K562 (cell line): Measurements from ENCODE around the gene TTC22. TPM values are rescaled to one million over a fixed set of nuclear protein-coding genes. Genes with fewer than 3 reads are reported as not detected.

ENCODE experiments used
- ATAC-seq: fragments of 200-7000 bp; cut with Tn5 transposase; 3 replicates; pipeline ENCODE4 v1.9.1; 2020; ENCODE audit warnings: moderate library complexity
- BruUV-seq: library from RNA; stranded (reverse); fragments of 400-500 nt; replicated peaks from 2 replicates; lab custom pipeline; 2021; lab: Mats Ljungman, UMichigan
- CTCF ChIA-PET: fragments of 300-600 bp; formaldehyde crosslinking; extraction: SDS; loops from one replicate; lab custom pipeline; 2021; ENCODE audit warnings: low intra/inter-chr PET ratio; lab: Yijun Ruan, JAX
- POLR2A ChIA-PET: fragments of 300-600, 350-650 bp; sonication (Branson Sonifier 250); formaldehyde crosslinking; extraction: SDS; loops from one replicate; lab custom pipeline; 2021; ENCODE audit warnings: antibody characterized with exemption, inconsistent platforms; lab: Yijun Ruan, JAX
- DNase-seq, 4 experiments: peaks; one replicate each; pipeline versions ENCODE4 v3.0.0 to v3.0.0-alpha.2; 2011 to 2018; ENCODE audit warnings: low spot score in 3 of 4, mixed read lengths in 3 of 4; ENCODE audit errors: extremely low read depth in 1 of 4
- FAIRE-seq: peaks from 2 replicates; lab custom pipeline; 2011; peaks lifted over from hg19 to GRCh38; lab: Jason Lieb, UNC
- H2AFZ ChIP-seq: 2 replicates; pipeline ENCODE4 v1.6.0; 2011; ENCODE audit warnings: low read depth, low read length, control low read depth, inconsistent platforms
- H3K27ac ChIP-seq: fragments of 200-600 bp; 3 replicates; pipeline ENCODE4 v1.8.0; 2011; ENCODE audit warnings: low read depth, mild to moderate bottlenecking, control low read depth, inconsistent platforms, low read length, moderate library complexity, mixed read lengths; ENCODE audit errors: extremely low read depth
- H3K27me3 ChIP-seq, 2 experiments: fragments of 300-600 bp in 1 of 2; 2 replicates in 1 of 2; 3 replicates in 1 of 2; pipeline versions ENCODE4 v1.6.0 to v1.8.0; 2011; ENCODE audit warnings: inconsistent platforms in 2 of 2, low read length in 2 of 2, mild to moderate bottlenecking in 1 of 2, mixed read lengths in 1 of 2, moderate library complexity in 1 of 2; ENCODE audit not compliant: control insufficient read depth in 2 of 2, insufficient read depth in 2 of 2
- H3K36me3 ChIP-seq: fragments of 300-600 bp; 3 replicates; pipeline ENCODE4 v1.8.0; 2011; ENCODE audit warnings: mild to moderate bottlenecking, low read length, inconsistent platforms; ENCODE audit not compliant: control insufficient read depth, insufficient read depth
- H3K4me1 ChIP-seq, 2 experiments: fragments of 200-600 bp in 1 of 2; replicated peaks in 1 of 2; 2 replicates in 1 of 2; 3 replicates in 1 of 2; pipeline versions ENCODE4 v1.5.1 to v1.8.0; 2011; ENCODE audit warnings: inconsistent platforms in 2 of 2, low read length in 2 of 2, mild to moderate bottlenecking in 1 of 2, mixed read lengths in 1 of 2, moderate library complexity in 1 of 2; ENCODE audit not compliant: control insufficient read depth in 2 of 2, insufficient read depth in 2 of 2
- H3K4me2 ChIP-seq: 2 replicates; pipeline ENCODE4 v1.6.1; 2011; ENCODE audit warnings: low read length, control low read depth, inconsistent platforms, mixed read lengths; ENCODE audit not compliant: insufficient read depth
- H3K4me3 ChIP-seq: fragments of 200-600 bp; sonication (generic), shearing (Covaris generic); 2 replicates; pipeline ENCODE4 v1.5.1; 2016; ENCODE audit warnings: control low read depth, inconsistent platforms
- H3K79me2 ChIP-seq: fragments of 200-600 bp; 3 replicates; pipeline ENCODE4 v1.8.0; 2011; ENCODE audit warnings: low read length, inconsistent platforms; ENCODE audit not compliant: control insufficient read depth, insufficient read depth
- H3K9ac ChIP-seq, 2 experiments: 2 replicates each; pipeline versions ENCODE4 v1.6.0 to v1.6.1; 2011; ENCODE audit warnings: low read depth in 2 of 2, low read length in 2 of 2, control low read depth in 1 of 2, inconsistent platforms in 1 of 2, mild to moderate bottlenecking in 1 of 2, mixed read lengths in 1 of 2; ENCODE audit not compliant: insufficient read depth in 1 of 2
- H3K9me1 ChIP-seq: one replicate; pipeline ENCODE4 v1.6.0; 2011; ENCODE audit warnings: inconsistent platforms, mild to moderate bottlenecking, low read length, moderate library complexity; ENCODE audit not compliant: control insufficient read depth, insufficient read depth
- H3K9me3 ChIP-seq: replicated peaks from 2 replicates; pipeline ENCODE4 v1.5.1; 2011; ENCODE audit warnings: low read depth, low read length, inconsistent platforms; ENCODE audit not compliant: control insufficient read depth, insufficient read depth
- H4K20me1 ChIP-seq: replicated peaks from 2 replicates; pipeline ENCODE4 v1.6.1; 2011; ENCODE audit warnings: low read length, inconsistent platforms, mixed read lengths; ENCODE audit not compliant: control insufficient read depth, insufficient read depth
- CC2D1A ChIP-seq: fragments of 450-650 bp; IDR thresholded peaks from 2 replicates; pipeline ENCODE4 v1.6.1; 2017; ENCODE audit warnings: mild to moderate bottlenecking
- CREM ChIP-seq: IDR thresholded peaks from 2 replicates; pipeline ENCODE4 v1.6.1; 2014; ENCODE audit warnings: antibody characterized with exemption, low read depth
- ETS1 ChIP-seq: conservative IDR thresholded peaks from 2 replicates; pipeline ENCODE4 v1.6.1; 2011; ENCODE audit warnings: low read depth, mild to moderate bottlenecking, low read length; ENCODE audit not compliant: control insufficient read depth
- NCOA2 ChIP-seq, 2 experiments: fragments of 450-650 bp; IDR thresholded peaks; 2 replicates each; pipeline ENCODE4 v1.6.1; 2018; ENCODE audit warnings: mild to moderate bottlenecking in 2 of 2, moderate library complexity in 1 of 2; ENCODE audit not compliant: partially characterized antibody in 2 of 2
- NR2C2 ChIP-seq, 2 experiments: fragments of 200-800 bp in 1 of 2; sonication (Bioruptor generic) in 1 of 2; sonication (generic) in 1 of 2; formaldehyde crosslinking in 1 of 2; IDR thresholded peaks; 2 replicates each; pipeline versions ENCODE4 v1.6.1 to v1.8.0; 2016 to 2022; ENCODE audit warnings: mild to moderate bottlenecking in 1 of 2, missing compliant biosample characterization in 1 of 2, missing genetic modification characterization in 1 of 2, missing genetic modification reagents in 1 of 2
- TAF15 ChIP-seq: fragments of 200-400 bp; formaldehyde crosslinking; IDR thresholded peaks from 2 replicates; pipeline ENCODE4 v1.6.1; 2017; ENCODE audit warnings: mild to moderate bottlenecking, low read depth, low read length, moderate library complexity
- THRA ChIP-seq: fragments of 450-650 bp; IDR thresholded peaks from 2 replicates; pipeline ENCODE4 v1.6.1; 2017; ENCODE audit warnings: mild to moderate bottlenecking, moderate library complexity
- ZNF3 ChIP-seq: fragments of 250-450 bp; sonication (Bioruptor Pico); IDR thresholded peaks from 2 replicates; pipeline ENCODE4 v1.5.0; 2021; ENCODE audit warnings: mild to moderate bottlenecking, moderate library complexity
- ZNF311 ChIP-seq: fragments of 250-450 bp; sonication (Bioruptor Pico); IDR thresholded peaks from 2 replicates; pipeline ENCODE4 v1.4.0; 2020; ENCODE audit warnings: mild to moderate bottlenecking, moderate library complexity
- WGBS: fragments of 100-300 bp; shearing (Covaris generic); methylation state at CpG from one replicate; pipeline ENCODE4 v1.1.6; 2016; ENCODE audit warnings: low coverage, mixed read lengths; ENCODE audit not compliant: insufficient coverage; ENCODE audit errors: missing lambda C conversion rate; 5-methylcytosine and 5-hydroxymethylcytosine counted together
- in situ Hi-C: fragments of 300-500 bp; cut with MboI; formaldehyde crosslinking; loops from 4 replicates; pipeline ENCODE4 v1.15.0; 2018; ENCODE audit warnings: inconsistent platforms, mixed read lengths
- intact Hi-C: fragments of 100-400 bp; cut with micrococcal nuclease; formaldehyde crosslinking; loops from 2 replicates; pipeline ENCODE4 v1.14.2; 2022
- polyA plus RNA-seq, 8 experiments: library from polyadenylated mRNA; depleted of rRNA in 4 of 8; stranded (reverse) in 5 of 8; unstranded in 3 of 8; fragments of >200 nt; fragmentation: Nextera tagmentation in 2 of 8; fragmentation: Illumina TruSeq in 1 of 8; extraction: Ambion mirVana in 2 of 8; extraction: Trizol in 1 of 8; gene quantifications; 2 replicates each; pipeline versions ENCODE4 v1.2.1 to v1.2.3, GENCODE V29; 2011 to 2014; ENCODE audit warnings: inconsistent platforms in 1 of 8, missing spikeins in 1 of 8
- total RNA-seq, 7 experiments: library from RNA; depleted of rRNA in 6 of 7; stranded (reverse); fragments of >200 nt in 6 of 7; fragmentation: Illumina TruSeq in 2 of 7; extraction: Trizol in 2 of 7; gene quantifications; 2 replicates each; pipeline versions ENCODE4 v1.2.1 to v1.2.3, GENCODE V29; 2011 to 2021; ENCODE audit warnings: low replicate concordance in 1 of 7
- TF ChIP-seq, protein P1 (sequence below): sonication (generic); formaldehyde crosslinking; IDR thresholded peaks from 2 replicates; pipeline ENCODE4 v1.5.0; 2020; ENCODE audit warnings: missing genetic modification reagents

The TTC22 gene
- total and polyA plus RNA-seq, 9 of the 15 experiments (the other 6 are each of a cell fraction or from before 2014, with no cell fraction given) = 0.07 TPM; not detected in 8

GRCh38 chr1:54845772-54846171, 44.6 kb upstream of the TTC22 start:
- FAIRE-seq = no peak
- Histone ChIP-seq H3K9me3 (no peaks in the 10 kb centered on the region), H3K9ac (no peak overlapping the region), H3K4me3 (no peak overlapping the region), H3K4me1 (no peaks in the 10 kb centered on the region), H2AFZ (no peak overlapping the region), H3K27ac (no peak overlapping the region), H3K36me3 (peaks cover 30% of the 10 kb centered on the region; the same call in 2 of the 3 replicates), H3K4me2 (no peak overlapping the region), H3K27me3 (no peaks in the 10 kb centered on the region), H3K79me2 (no peaks in the 10 kb centered on the region), H4K20me1 (peaks cover 16% of the 10 kb centered on the region; the same call in 1 of the 2 replicates), H3K9me1 (peaks cover 3% of the 10 kb centered on the region)
- TF ChIP-seq NCOA2 (IDR thresholded peaks at IDR 0.05; ENCODE audit: partially characterized antibody in 2 of 2) = no peak
- TF ChIP-seq ZNF311 (CRISPR knock-in tag) = no peak
- TF ChIP-seq, protein P1, sequence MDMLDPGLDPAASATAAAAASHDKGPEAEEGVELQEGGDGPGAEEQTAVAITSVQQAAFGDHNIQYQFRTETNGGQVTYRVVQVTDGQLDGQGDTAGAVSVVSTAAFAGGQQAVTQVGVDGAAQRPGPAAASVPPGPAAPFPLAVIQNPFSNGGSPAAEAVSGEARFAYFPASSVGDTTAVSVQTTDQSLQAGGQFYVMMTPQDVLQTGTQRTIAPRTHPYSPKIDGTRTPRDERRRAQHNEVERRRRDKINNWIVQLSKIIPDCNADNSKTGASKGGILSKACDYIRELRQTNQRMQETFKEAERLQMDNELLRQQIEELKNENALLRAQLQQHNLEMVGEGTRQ (CRISPR knock-in tag) = no peak
- no TSS peak for BruUV-seq
- in situ Hi-C loops = no loop called here
- WGBS = 23% methylated on average over 3 of the region's 5 CpGs
- POLR2A ChIA-PET = interaction anchor here (0.5 to 0.9 kb wide), 3 partner anchors 9 to 59 kb away, joined by 3 to 4 read pairs (median 4); no protein-coding TSS in a partner anchor
- no peak for ATAC-seq
- DNase-seq = no peak
- CTCF ChIA-PET = no interaction called here
- intact Hi-C loops = no loop called here

- intact Hi-C loops (no loop called here), in situ Hi-C loops (no loop called here)
- Histone ChIP-seq H3K79me2 (no peaks in the 10 kb centered on the region), H4K20me1 (peaks cover 9% of the 10 kb centered on the region; the same call in 1 of the 2 replicates), H3K9me1 (peaks cover 3% of the 10 kb centered on the region), H3K4me1 (no peaks in the 10 kb centered on the region), H3K27me3 (no peaks in the 10 kb centered on the region), H3K36me3 (peaks cover 18% of the 10 kb centered on the region; the same call in 2 of the 3 replicates), H2AFZ (no peak overlapping the region), H3K27ac (no peak overlapping the region), H3K9me3 (no peaks in the 10 kb centered on the region), H3K9ac (no peak overlapping the region), H3K4me3 (no peak overlapping the region), H3K4me2 (no peak overlapping the region)
- ATAC-seq (no peak), DNase-seq (no peak), FAIRE-seq (no peak)
- WGBS = 41% methylated on average over 3 of the region's 3 CpGs
- no TSS peak for BruUV-seq
- CTCF ChIA-PET = no interaction called here
- POLR2A ChIA-PET = interaction anchor here (0.8 to 1.0 kb wide), 2 partner anchors 9 to 17 kb away, joined by 3 to 4 read pairs; no protein-coding TSS in a partner anchor
- TF ChIP-seq TAF15 = no peak
- TF ChIP-seq CC2D1A = no peak
- no peak for TF ChIP-seq ZNF3 (CRISPR knock-in tag)
- TF ChIP-seq CREM = no peak
- TF ChIP-seq ETS1 = no peak
- no peak for TF ChIP-seq THRA
- no peak for TF ChIP-seq NR2C2 (CRISPR knock-in tag; IDR thresholded peaks at IDR 0.05)
- no peak for TF ChIP-seq NR2C2 (tag; IDR thresholded peaks at IDR 0.05)
These were observed 43.4 kb upstream of the TTC22 start for GRCh38 chr1:54844564-54844963.
